Sigmoid colon (tissue), 7 donors: ENCODE data around the gene MYH10. TPM values are rescaled to one million over a fixed set of nuclear protein-coding genes. Genes with fewer than 3 reads are reported as not detected.

Source experiments
- DNase-seq: peaks from one replicate; pipeline ENCODE4 v3.0.0-alpha.2; 2019
- H3K27ac ChIP-seq, 4 donors: fragments of 200-600 bp; sonication (generic); one replicate each; pipeline ENCODE4 v1.5.1; 2016 to 2019; ENCODE audit warnings: mild to moderate bottlenecking in 1 of 4
- H3K27me3 ChIP-seq, 3 donors: fragments of 200-600 bp; sonication (generic); one replicate each; pipeline ENCODE4 v1.5.1; 2019; ENCODE audit warnings: mild to moderate bottlenecking in 1 of 3
- H3K36me3 ChIP-seq, 4 donors: fragments of 200-600 bp; sonication (generic); one replicate each; pipeline ENCODE4 v1.5.1; 2016 to 2019
- H3K4me1 ChIP-seq, 4 donors: fragments of 200-600 bp; sonication (generic); one replicate each; pipeline ENCODE4 v1.5.1; 2017 to 2019
- H3K4me3 ChIP-seq, 4 donors: fragments of 200-600 bp; sonication (generic); one replicate each; pipeline ENCODE4 v1.5.1; 2017 to 2019; ENCODE audit warnings: mild to moderate bottlenecking in 2 of 4, moderate library complexity in 1 of 4
- H3K9me3 ChIP-seq, 4 donors: fragments of 200-600 bp in 3 of 4; sonication (generic) in 3 of 4; one replicate each; pipeline versions ENCODE4 v1.5.1 to v1.6.1; 2013 to 2019
- EP300 ChIP-seq, 4 donors: sonication (generic); formaldehyde crosslinking; IDR thresholded peaks; one replicate each; pipeline ENCODE4 v1.6.1; 2017; ENCODE audit warnings: antibody characterized with exemption in 4 of 4
- POLR2A ChIP-seq, 2 donors: fragments of 450-650 bp; IDR thresholded peaks; one replicate each; pipeline ENCODE4 v1.6.1; 2016; ENCODE audit warnings: antibody characterized with exemption in 2 of 2, mild to moderate bottlenecking in 2 of 2, moderate library complexity in 2 of 2
- POLR2AphosphoS5 ChIP-seq, 4 donors: sonication (generic); formaldehyde crosslinking; IDR thresholded peaks; one replicate each; pipeline ENCODE4 v1.6.1; 2017; ENCODE audit warnings: antibody characterized with exemption in 4 of 4
- WGBS, 2 donors: extraction: QIAGEN DNeasy Blood & Tissue Kit; methylation state at CpG; one replicate each; pipeline ENCODE4 v1.1.7; 2013; 5-methylcytosine and 5-hydroxymethylcytosine counted together
- intact Hi-C: fragments of 100-400 bp; cut with DNase I; formaldehyde crosslinking; loops from one replicate; pipeline ENCODE4 v1.15.1; 2023
- polyA plus RNA-seq, 3 donors: library from polyadenylated mRNA; stranded (reverse); fragments of 200-250 nt; gene quantifications; one replicate each; pipeline ENCODE4 v1.2.3, GENCODE V29; 2013
- total RNA-seq, 4 donors: library from RNA; depleted of rRNA; stranded (reverse); fragments of >200 nt; gene quantifications; one replicate each; pipeline ENCODE4 v1.1.0, GENCODE V29; 2016
- TF ChIP-seq, protein P1 (sequence below), 4 experiments: fragments of 450-650 bp in 3 of 4; fragments of 200-600 bp in 1 of 4; IDR thresholded peaks; one replicate each; pipeline ENCODE4 v1.5.1; 2016 to 2019; ENCODE audit warnings: antibody characterized with exemption in 4 of 4, mild to moderate bottlenecking in 3 of 4, moderate library complexity in 2 of 4
- donor health status: healthy with polysubstance abuse.
- donor health status: Bipolar disorder and iron deficiency.
- donor health status: healthy.

MYH10 gene
- total and polyA plus RNA-seq, 7 donors, result 0.92 to 34.6 (median 22.8) TPM

DNA sequence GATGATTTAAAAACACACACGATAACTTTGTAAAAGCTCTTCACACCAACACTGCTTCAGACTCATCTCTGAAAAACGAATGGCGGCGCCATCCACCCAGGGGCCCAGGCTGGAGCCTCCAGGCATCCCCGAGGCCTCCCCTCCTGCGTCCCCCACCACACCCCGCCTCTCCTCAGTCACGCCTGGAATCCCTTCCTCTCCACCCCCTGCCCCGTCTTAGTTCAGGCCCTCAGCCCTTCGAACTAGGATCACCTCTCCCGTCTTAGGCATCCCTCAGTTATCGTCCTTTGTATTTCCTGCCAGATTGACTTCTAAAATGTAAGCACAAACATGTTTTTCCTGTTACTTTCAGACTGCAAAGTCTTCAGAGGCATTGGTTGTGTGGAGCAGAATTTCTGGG is 136.5 kb downstream of the MYH10 start:
- H3K9me3 ChIP-seq, result no peaks in the 10 kb centered on the region
- intact Hi-C loops, result no loop called here
- 85 to 96% methylated on average over 12 of the region's 12 CpGs for WGBS, 2 donors
- H3K27ac ChIP-seq, result no peak overlapping the region
- H3K4me1 ChIP-seq, result no peaks in the 10 kb centered on the region
- no peak for DNase-seq
- no peaks in the 10 kb centered on the region for H3K27me3 ChIP-seq
- H3K4me3 ChIP-seq, result no peak overlapping the region
- TF ChIP-seq POLR2AphosphoS5 (IDR thresholded peaks at IDR 0.05) (no peak), POLR2A (IDR thresholded peaks at IDR 0.05) (no peak), EP300 (IDR thresholded peaks at IDR 0.05) (no peak)
- TF ChIP-seq, protein P1, sequence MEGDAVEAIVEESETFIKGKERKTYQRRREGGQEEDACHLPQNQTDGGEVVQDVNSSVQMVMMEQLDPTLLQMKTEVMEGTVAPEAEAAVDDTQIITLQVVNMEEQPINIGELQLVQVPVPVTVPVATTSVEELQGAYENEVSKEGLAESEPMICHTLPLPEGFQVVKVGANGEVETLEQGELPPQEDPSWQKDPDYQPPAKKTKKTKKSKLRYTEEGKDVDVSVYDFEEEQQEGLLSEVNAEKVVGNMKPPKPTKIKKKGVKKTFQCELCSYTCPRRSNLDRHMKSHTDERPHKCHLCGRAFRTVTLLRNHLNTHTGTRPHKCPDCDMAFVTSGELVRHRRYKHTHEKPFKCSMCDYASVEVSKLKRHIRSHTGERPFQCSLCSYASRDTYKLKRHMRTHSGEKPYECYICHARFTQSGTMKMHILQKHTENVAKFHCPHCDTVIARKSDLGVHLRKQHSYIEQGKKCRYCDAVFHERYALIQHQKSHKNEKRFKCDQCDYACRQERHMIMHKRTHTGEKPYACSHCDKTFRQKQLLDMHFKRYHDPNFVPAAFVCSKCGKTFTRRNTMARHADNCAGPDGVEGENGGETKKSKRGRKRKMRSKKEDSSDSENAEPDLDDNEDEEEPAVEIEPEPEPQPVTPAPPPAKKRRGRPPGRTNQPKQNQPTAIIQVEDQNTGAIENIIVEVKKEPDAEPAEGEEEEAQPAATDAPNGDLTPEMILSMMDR (IDR thresholded peaks at IDR 0.05), result no peak
- H3K36me3 ChIP-seq, result peaks cover 9 to 94% (median 31%) of the 10 kb centered on the region in 4 donors

DNA sequence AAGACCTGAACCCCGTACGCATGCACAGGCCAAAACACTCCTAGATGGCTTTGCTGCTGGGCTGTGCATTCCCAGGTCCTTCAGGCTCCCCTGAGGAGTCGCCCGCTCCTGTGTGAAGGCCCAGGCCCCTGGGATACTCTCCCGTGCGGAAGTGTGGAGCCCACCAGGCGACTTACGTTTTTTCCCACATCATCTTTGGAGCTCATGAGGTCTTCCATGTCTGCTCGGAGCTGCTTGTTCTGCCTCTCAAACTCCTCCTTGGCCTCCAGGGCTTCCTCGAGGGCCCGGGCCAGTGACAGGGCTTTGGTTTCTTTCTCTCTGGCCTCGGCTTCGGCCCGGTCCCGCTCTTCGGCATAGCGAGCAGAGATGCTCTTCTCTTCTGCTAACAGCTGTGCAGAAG is 138.4 kb downstream of the MYH10 start:
- no peaks in the 10 kb centered on the region for H3K9me3 ChIP-seq
- intact Hi-C loops, result no loop called here
- 96 to 98% methylated on average over 17 of the region's 17 CpGs for WGBS, 2 donors
- TF ChIP-seq, protein P1 (IDR thresholded peaks at IDR 0.05), result no peak
- no peak for TF ChIP-seq POLR2AphosphoS5 (IDR thresholded peaks at IDR 0.05)
- no peak for TF ChIP-seq POLR2A (IDR thresholded peaks at IDR 0.05)
- no peak for TF ChIP-seq EP300 (IDR thresholded peaks at IDR 0.05)
- no peaks in the 10 kb centered on the region for H3K4me1 ChIP-seq
- H3K4me3 ChIP-seq, result no peak overlapping the region
- H3K27ac ChIP-seq, result no peak overlapping the region
- no peak for DNase-seq
- peaks cover 10 to 96% (median 31%) of the 10 kb centered on the region in 4 donors for H3K36me3 ChIP-seq
- H3K27me3 ChIP-seq, result no peaks in the 10 kb centered on the region

DNA sequence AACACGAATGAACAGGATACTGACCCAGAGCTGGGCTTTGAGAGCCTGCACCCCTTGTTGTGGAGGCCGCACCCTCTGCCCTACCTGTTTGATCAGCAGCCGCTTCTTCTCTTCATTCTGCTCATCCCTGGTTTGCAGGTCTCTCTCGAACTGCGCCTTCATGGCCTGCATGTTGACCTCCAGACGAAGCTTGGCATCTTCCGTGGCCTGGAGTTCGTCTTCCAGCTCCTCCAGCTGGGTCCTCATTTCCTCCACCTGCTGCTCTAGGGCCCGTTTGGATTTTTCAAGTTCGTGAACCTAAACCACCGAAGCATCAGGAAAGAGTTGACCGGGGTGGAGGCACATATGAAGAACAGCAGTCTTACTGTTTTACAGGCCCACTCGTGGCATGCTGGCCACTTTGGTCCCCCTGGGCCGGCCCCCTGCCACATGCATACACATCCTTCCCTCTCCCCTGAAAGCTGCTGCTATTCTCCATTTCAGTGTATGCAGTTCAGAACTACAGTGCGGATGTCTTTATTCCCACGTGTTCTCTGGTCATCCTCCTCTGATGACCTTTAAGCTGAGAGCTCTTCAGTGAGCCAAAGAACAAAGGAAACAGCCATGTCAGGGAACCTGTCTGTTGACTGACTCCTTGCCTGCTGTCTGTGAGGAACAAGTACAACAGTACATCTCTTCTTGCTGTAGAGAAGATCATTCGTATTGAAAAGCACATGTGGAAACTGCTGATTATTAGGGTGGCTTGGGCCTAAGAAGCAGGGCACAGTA is 140.1 kb downstream of the MYH10 start:
- Histone ChIP-seq H3K4me1 (no peaks in the 10 kb centered on the region), H3K27ac (no peak overlapping the region), H3K36me3 (peaks cover 13 to 89% (median 29%) of the 10 kb centered on the region in 4 donors), H3K9me3 (no peaks in the 10 kb centered on the region), H3K27me3 (no peaks in the 10 kb centered on the region), H3K4me3 (no peak overlapping the region)
- TF ChIP-seq EP300 (IDR thresholded peaks at IDR 0.05), result no peak
- TF ChIP-seq, protein P1 (IDR thresholded peaks at IDR 0.05), result no peak
- no peak for TF ChIP-seq POLR2AphosphoS5 (IDR thresholded peaks at IDR 0.05)
- no peak for TF ChIP-seq POLR2A (IDR thresholded peaks at IDR 0.05)
- WGBS, 2 donors, result 90 to 92% methylated on average over 17 of the region's 17 CpGs
- intact Hi-C loops, result no loop called here
- no peak for DNase-seq

DNA sequence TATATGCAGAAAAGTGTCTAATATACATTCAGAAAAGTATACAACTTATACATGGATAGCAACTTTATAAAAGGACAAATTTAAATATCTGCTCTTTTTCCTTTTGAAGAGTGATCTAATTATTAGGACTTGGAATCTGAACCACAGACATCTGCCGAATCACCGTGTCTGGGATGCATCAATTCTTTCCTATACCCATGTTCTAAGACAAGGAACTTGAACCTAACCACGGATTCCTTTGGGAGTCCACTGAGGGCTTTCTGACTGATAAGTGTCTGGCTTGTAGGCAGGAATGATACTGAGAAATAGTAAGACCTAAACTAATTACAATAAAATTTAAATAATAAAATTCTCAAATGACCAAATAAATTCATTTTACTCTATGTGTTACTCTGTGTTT is 140.7 kb downstream of the MYH10 start:
- intact Hi-C loops, result no loop called here
- TF ChIP-seq POLR2AphosphoS5 (IDR thresholded peaks at IDR 0.05) (no peak), EP300 (IDR thresholded peaks at IDR 0.05) (no peak), POLR2A (IDR thresholded peaks at IDR 0.05) (no peak)
- TF ChIP-seq, protein P1 (IDR thresholded peaks at IDR 0.05), result no peak
- no peak overlapping the region for H3K4me3 ChIP-seq
- H3K4me1 ChIP-seq, result no peaks in the 10 kb centered on the region
- WGBS, 2 donors, result 93% methylated on average over 3 of the region's 3 CpGs
- no peak for DNase-seq
- H3K27me3 ChIP-seq, result no peaks in the 10 kb centered on the region
- no peak overlapping the region for H3K27ac ChIP-seq
- no peaks in the 10 kb centered on the region for H3K9me3 ChIP-seq
- H3K36me3 ChIP-seq, result peaks cover 13 to 86% (median 28%) of the 10 kb centered on the region in 4 donors
